GM21717 (cell line): ENCODE measurements around the gene CDK10.
"Not testable (repeated sequence)": the region's sequence is repeated elsewhere in the genome, so short reads cannot be mapped to it uniquely, and the experiment has no call there.

ENCODE experiments used
- ATAC-seq: cut with Tn5 transposase; IDR thresholded peaks from one replicate; pipeline ENCODE4 v1.9.1; 2021; ENCODE audit warnings: mild to moderate bottlenecking, moderate library complexity; ENCODE audit not compliant: unreplicated experiment

The CDK10 gene

GRCh38 chr16:89686520-89687091, at the start of gene CDK10:
CDK10 (plus strand) TSS chr16:89686689; CDS start chr16:89686711, 22 bp downstream.
- ATAC-seq: peak; percentile 69

GRCh38 chr16:89637379-89637778, 49.1 kb upstream of the CDK10 start:
- ATAC-seq: no peak

GRCh38 chr16:89638455-89638854, 48.0 kb upstream of the CDK10 start:
- no peak for ATAC-seq

GRCh38 chr16:89639385-89639784, 47.1 kb upstream of the CDK10 start:
- no peak for ATAC-seq

- ATAC-seq: no peak
Measured at GRCh38 chr16:89641458-89642119, 44.9 kb upstream of the CDK10 start.

- ATAC-seq: no peak
Measured at GRCh38 chr16:89642574-89642973, 43.9 kb upstream of the CDK10 start.

GRCh38 chr16:89643769-89644300, 42.7 kb upstream of the CDK10 start:
- no peak for ATAC-seq

GRCh38 chr16:89645122-89645521, 41.4 kb upstream of the CDK10 start:
- ATAC-seq: no peak

- no peak for ATAC-seq
Measured at GRCh38 chr16:89646270-89646669, 40.2 kb upstream of the CDK10 start.

GRCh38 chr16:89646906-89647305, 39.6 kb upstream of the CDK10 start:
- no peak for ATAC-seq

GRCh38 chr16:89651584-89651983, 34.9 kb upstream of the CDK10 start:
- ATAC-seq: no peak

- no peak for ATAC-seq
Measured at GRCh38 chr16:89653656-89654295, 32.7 kb upstream of the CDK10 start.

GRCh38 chr16:89655062-89655643, 31.3 kb upstream of the CDK10 start:
- no peak for ATAC-seq

- no peak for ATAC-seq
Measured at GRCh38 chr16:89656435-89657121, 29.9 kb upstream of the CDK10 start.

GRCh38 chr16:89657442-89658220, 28.9 kb upstream of the CDK10 start, which contains the start of the genes CHMP1A and SPATA33:
CHMP1A (minus strand) TSS chr16:89657708; CDS start chr16:89657588, 120 bp downstream.
SPATA33 (plus strand) TSS chr16:89657836; CDS start chr16:89657912, 76 bp downstream.
- peak; percentile 86 for ATAC-seq

- peak; percentile 12 for ATAC-seq
Measured at GRCh38 chr16:89658221-89658879, 28.1 kb upstream of the CDK10 start.

GRCh38 chr16:89660146-89660545, 26.3 kb upstream of the CDK10 start:
- no peak for ATAC-seq

- ATAC-seq: no peak
Measured at GRCh38 chr16:89661215-89661614, 25.3 kb upstream of the CDK10 start.

- ATAC-seq: not testable (repeated sequence)
Measured at GRCh38 chr16:89664238-89664637, 22.3 kb upstream of the CDK10 start.
